ENCODE measurements around the gene SLC25A13.
"Not testable (repeated sequence)": the region's sequence is repeated elsewhere in the genome, so short reads cannot be mapped to it uniquely, and the experiment has no call there.

The SLC25A13 gene

GRCh38 chr7:96299496-96299895 lies 22.4 kb downstream of the SLC25A13 start:
- DNase-seq (ENCODE audit: low read depth in 2 of 2), result no peak

- no peak for DNase-seq (ENCODE audit: low read depth in 2 of 2)
Observed at GRCh38 chr7:96297876-96298275, 24.0 kb downstream of the SLC25A13 start.

GRCh38 chr7:96297446-96297845 lies 24.5 kb downstream of the SLC25A13 start:
- not testable (repeated sequence) for DNase-seq (ENCODE audit: low read depth in 2 of 2)

GRCh38 chr7:96293911-96294310 lies 28.0 kb downstream of the SLC25A13 start:
- not testable (repeated sequence) for DNase-seq (ENCODE audit: low read depth in 2 of 2)

GRCh38 chr7:96287559-96287958 lies 34.3 kb downstream of the SLC25A13 start:
- no peak for DNase-seq (ENCODE audit: low read depth in 2 of 2)

GRCh38 chr7:96287132-96287531 lies 34.8 kb downstream of the SLC25A13 start:
- DNase-seq (ENCODE audit: low read depth in 2 of 2), result no peak

GRCh38 chr7:96285579-96285978 lies 36.3 kb downstream of the SLC25A13 start:
- no peak for DNase-seq (ENCODE audit: low read depth in 2 of 2)

- DNase-seq (ENCODE audit: low read depth in 2 of 2), result no peak
Observed at GRCh38 chr7:96284835-96285234, 37.1 kb downstream of the SLC25A13 start.

GRCh38 chr7:96284240-96284639 lies 37.7 kb downstream of the SLC25A13 start:
- DNase-seq (ENCODE audit: low read depth in 2 of 2), result no peak

- no peak for DNase-seq (ENCODE audit: low read depth in 2 of 2)
Observed at GRCh38 chr7:96282835-96283234, 39.1 kb downstream of the SLC25A13 start.

- no peak for DNase-seq (ENCODE audit: low read depth in 2 of 2)
Observed at GRCh38 chr7:96277921-96278320, 44.0 kb downstream of the SLC25A13 start.

GRCh38 chr7:96276019-96276418 lies 45.9 kb downstream of the SLC25A13 start:
- DNase-seq (ENCODE audit: low read depth in 2 of 2), result no peak

GRCh38 chr7:96273716-96274115 lies 48.2 kb downstream of the SLC25A13 start:
- DNase-seq (ENCODE audit: low read depth in 2 of 2), result no peak

GRCh38 chr7:96269246-96269994 lies 52.5 kb downstream of the SLC25A13 start:
- no peak for DNase-seq (ENCODE audit: low read depth in 2 of 2)

- DNase-seq (ENCODE audit: low read depth in 2 of 2), result no peak
Observed at GRCh38 chr7:96266580-96266979, 55.3 kb downstream of the SLC25A13 start.

- DNase-seq (ENCODE audit: low read depth in 2 of 2), result no peak
Observed at GRCh38 chr7:96266015-96266414, 55.9 kb downstream of the SLC25A13 start.

- no peak for DNase-seq (ENCODE audit: low read depth in 2 of 2)
Observed at GRCh38 chr7:96253964-96254363, 67.9 kb downstream of the SLC25A13 start.

- no peak for DNase-seq (ENCODE audit: low read depth in 2 of 2)
Observed at GRCh38 chr7:96253441-96253840, 68.5 kb downstream of the SLC25A13 start.

GRCh38 chr7:96250776-96251361 lies 71.0 kb downstream of the SLC25A13 start:
- no peak for DNase-seq (ENCODE audit: low read depth in 2 of 2)

GRCh38 chr7:96248405-96248804 lies 73.5 kb downstream of the SLC25A13 start:
- no peak for DNase-seq (ENCODE audit: low read depth in 2 of 2)

- DNase-seq (ENCODE audit: low read depth in 2 of 2), result no peak
Observed at GRCh38 chr7:96246919-96247318, 75.0 kb downstream of the SLC25A13 start.

- DNase-seq (ENCODE audit: low read depth in 2 of 2), result no peak
Observed at GRCh38 chr7:96244992-96245292, 77.0 kb downstream of the SLC25A13 start.

GRCh38 chr7:96244244-96244991 lies 77.5 kb downstream of the SLC25A13 start:
- DNase-seq (ENCODE audit: low read depth in 2 of 2), result no peak
